Raji (cell line): ENCODE measurements around the gene FAIM2.

ENCODE experiments used
- POLR2A ChIP-seq: IDR thresholded peaks from 2 replicates; pipeline ENCODE4 v1.6.1; 2011; ENCODE audit warnings: low read depth, low read length, control low read depth; ENCODE audit not compliant: insufficient read depth

The FAIM2 gene

DNA sequence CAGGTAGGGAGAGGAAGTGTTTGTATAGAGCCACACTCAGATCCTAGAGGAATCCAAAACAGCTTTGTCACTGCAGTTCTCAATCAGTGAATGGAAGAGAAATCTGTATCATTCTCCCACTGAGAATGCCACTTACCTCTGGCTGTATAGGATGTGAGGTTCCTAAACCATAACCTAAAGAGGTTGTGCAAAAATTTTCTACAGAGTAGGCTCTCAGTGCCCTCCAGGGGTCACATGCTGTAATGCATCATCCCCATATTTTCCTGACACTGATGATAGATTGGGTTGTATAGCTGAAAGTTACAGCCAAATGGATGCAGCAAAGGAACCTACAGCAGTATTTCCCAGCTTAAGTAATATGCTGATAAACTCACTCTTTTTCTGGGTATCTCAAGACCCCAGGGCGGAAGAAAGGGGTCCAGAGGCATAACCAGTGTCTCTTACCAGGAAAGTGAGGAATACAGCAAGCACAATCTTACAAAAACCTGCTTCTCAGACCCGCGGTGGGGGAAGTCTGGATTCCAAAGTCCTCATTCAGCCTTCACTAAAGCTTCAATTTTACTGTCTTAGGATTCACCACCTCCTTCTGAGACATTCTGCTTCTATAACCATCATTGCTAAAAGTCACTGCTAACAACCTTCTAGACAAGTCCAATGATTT, 64.6 kb downstream of the FAIM2 start:
- TF ChIP-seq POLR2A, result no peak

- TF ChIP-seq POLR2A, result no peak
These were observed 70.8 kb downstream of the FAIM2 start for GRCh38 chr12:49832836-49833421.

DNA sequence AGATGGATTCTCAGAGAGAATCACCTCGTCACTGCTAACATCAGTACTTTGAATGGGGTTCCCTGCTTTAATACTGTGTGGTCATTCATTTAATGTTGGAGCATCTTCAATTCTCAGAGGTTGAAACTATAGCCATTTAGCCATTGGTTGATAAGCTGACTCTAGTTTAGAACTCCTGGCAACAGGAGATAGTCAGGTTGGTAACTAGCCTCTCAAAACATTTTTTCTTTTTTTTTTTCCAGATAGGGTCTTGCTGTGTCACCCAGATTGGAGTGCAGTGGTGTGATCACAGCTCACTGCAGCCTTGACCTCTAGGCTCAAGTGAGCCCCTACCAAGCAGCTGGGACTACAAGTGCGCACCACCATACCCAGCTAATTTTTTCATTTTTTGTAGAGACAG, 72.0 kb downstream of the FAIM2 start:
- no peak for TF ChIP-seq POLR2A

DNA sequence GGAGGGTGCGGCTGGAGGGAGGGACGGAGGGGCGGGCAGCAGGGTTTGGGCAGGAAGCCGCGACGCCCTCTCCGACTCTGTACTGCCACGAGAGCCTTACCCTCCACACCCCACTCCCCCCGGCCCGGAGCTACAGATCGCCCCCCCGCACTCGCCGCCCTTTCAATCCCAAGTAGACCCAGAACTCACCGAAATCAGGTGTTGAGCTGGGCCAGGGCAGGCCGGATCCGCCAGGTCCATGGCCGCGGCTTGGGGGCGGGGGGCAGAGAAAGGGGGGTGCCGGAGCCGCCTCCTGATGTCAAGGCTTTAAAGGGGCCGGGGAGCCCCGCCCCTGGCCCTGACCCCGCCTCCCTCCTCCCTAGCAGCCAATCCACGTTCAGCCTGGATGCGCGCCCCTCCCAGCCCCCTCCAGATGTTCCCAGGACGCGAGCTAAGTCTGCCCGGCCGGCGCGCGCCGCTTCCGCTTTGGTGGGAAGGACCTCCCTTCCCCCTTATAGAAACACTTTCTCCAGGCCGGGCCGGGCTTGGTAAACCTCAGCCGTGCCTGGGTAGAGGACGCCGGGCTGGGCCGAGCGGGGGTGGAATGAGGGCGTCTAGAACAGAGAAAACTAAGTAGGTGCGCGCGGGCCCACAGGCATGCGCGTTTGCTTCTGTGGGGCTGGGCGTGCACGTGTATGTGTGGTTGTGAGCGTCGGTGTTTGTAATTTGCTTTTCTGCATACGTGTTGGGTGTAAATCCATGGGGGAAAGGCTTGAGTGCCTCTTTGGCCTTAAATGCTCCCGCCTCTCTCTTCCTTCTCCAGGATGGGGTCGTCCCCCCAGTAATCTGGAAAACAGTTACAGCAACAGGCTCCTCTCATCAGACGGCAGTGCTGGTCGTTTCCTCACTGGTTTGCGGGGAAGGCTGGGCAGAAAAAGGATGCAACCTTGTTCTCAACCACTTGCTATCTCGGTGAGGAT, 75.3 kb downstream of the FAIM2 start, which contains the start of gene NCKAP5L:
Gene NCKAP5L, minus strand, starts transcription at position 281 of the 959 bp plus-strand sequence. CDS start 24,369 bp downstream, outside the sequence.
- peak; percentile 53 for TF ChIP-seq POLR2A

- no peak for TF ChIP-seq POLR2A
These were observed 76.2 kb downstream of the FAIM2 start for GRCh38 chr12:49827401-49828099.

GRCh38 chr12:49827051-49827400, 76.7 kb downstream of the FAIM2 start:
- no peak for TF ChIP-seq POLR2A

GRCh38 chr12:49825971-49826421, 77.7 kb downstream of the FAIM2 start:
- no peak for TF ChIP-seq POLR2A

DNA sequence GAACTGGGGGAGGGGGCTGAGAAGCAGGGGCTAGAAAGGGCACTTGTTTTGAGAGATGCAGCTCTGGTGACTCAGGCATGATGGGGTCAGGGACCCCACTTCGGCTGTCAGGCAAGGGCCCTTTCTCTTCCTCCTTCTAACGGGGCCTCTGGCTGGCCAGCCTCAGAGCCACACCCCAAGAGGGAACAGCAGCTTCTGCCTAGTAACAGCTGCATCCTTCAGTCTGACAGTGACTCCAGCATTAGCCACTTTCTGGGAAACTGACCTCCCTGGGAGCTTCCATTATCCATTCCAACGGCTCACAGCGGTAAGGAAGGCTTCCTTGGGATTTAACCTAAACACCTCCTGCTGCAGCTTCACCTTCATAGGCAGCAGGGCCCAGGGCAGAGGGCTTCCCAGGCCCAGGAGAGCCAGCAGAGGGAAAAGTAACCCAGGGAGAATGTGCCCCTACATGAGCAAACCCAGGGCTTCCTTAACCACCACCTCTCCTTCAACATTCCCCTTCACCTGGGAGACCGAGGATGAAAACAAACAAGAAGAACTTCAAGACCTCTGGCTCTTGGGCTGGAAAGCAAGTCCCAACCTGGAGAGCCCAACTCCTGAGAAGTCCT, 78.2 kb downstream of the FAIM2 start:
- TF ChIP-seq POLR2A, result no peak

GRCh38 chr12:49824895-49825294, 78.8 kb downstream of the FAIM2 start:
- TF ChIP-seq POLR2A, result no peak

DNA sequence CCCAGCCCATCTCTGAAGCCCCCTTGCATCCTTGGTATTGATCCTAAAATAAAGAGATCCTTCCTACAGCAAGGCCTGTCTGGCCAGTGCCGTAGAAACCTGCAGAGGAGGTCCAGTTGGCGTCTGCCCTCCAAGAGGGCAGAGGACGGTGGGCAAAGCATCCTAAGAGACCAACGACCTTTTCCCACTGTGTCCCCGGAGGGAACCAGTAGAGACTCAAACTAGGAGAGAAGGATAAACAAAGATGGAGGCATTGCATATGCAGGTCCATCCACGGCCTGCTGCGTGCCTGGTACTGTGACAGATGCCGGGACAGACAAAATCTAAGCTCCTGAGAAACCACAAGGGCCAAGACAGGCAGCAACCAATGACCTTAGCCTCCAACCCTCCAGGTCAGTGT, 79.3 kb downstream of the FAIM2 start:
- TF ChIP-seq POLR2A, result no peak

- TF ChIP-seq POLR2A, result no peak
These were observed 79.7 kb downstream of the FAIM2 start for GRCh38 chr12:49823951-49824350.

GRCh38 chr12:49823350-49823749, 80.3 kb downstream of the FAIM2 start:
- no peak for TF ChIP-seq POLR2A

GRCh38 chr12:49821373-49822287, 82.1 kb downstream of the FAIM2 start:
- no peak for TF ChIP-seq POLR2A

- TF ChIP-seq POLR2A, result no peak
These were observed 83.9 kb downstream of the FAIM2 start for GRCh38 chr12:49819786-49820185.

DNA sequence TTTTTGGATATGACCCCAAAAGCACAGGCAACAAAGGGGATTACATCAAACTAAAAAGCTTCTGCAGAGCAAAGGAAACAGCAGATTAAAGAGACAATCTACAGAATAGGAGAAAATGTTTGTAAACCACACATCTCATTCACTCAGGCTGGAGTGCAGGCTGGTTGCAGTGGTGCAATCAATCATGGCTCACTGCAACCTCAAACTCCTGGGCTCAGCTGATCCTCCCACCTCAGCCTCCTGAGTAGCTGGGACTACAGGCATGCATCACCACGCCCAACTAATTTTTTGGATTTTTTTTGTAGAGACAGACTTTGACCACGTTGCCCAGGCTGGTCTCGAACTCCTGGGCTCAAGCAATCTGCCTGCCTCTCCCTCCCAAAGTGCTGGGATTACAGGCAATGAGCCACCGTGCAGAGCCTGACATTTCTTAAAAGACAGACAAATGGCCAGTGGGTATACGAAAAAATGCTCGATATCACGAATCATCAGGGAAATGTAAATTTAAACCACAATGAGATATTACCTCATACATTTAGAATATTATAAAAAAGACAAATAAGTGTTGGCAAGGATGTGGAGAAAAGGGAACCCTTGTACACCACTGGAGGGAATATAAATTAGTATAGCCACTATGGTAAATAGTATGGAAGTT, 85.3 kb downstream of the FAIM2 start:
- no peak for TF ChIP-seq POLR2A
